Measurements from ENCODE around the gene SLC16A14. TPM values are rescaled to one million over a fixed set of nuclear protein-coding genes. Genes with fewer than 3 reads are reported as not detected.
"Not testable (repeated sequence)": the region's sequence is repeated elsewhere in the genome, so short reads cannot be mapped to it uniquely, and the experiment has no call there.

Gene SLC16A14, protein sequence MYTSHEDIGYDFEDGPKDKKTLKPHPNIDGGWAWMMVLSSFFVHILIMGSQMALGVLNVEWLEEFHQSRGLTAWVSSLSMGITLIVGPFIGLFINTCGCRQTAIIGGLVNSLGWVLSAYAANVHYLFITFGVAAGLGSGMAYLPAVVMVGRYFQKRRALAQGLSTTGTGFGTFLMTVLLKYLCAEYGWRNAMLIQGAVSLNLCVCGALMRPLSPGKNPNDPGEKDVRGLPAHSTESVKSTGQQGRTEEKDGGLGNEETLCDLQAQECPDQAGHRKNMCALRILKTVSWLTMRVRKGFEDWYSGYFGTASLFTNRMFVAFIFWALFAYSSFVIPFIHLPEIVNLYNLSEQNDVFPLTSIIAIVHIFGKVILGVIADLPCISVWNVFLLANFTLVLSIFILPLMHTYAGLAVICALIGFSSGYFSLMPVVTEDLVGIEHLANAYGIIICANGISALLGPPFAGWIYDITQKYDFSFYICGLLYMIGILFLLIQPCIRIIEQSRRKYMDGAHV
- total RNA-seq = under 1 TPM; 0.61 to 0.63 TPM

DNA sequence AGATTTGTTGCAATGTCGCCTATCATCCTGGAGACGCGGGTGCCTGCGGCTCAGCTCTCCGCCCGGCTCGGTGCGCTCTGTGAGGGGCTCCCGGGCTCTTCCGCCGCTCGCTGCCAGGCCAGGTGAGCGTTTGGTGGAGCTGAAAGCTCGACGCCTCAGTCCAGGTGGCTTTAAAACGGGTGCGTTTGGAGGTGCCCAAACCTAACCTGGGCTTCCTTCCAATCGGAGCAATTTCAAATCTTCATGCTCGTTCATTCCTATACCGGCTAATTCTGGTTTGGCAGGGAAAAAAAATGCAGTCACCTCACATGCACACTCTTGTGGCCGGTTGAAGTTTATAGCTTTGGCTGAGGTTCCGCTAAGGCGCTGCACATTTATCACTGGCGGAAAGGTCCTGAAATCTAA lies at the start of gene SLC16A14:
SLC16A14 (minus strand) TSS at position 274 of the 405 bp plus-strand sequence. CDS start 9,572 bp downstream, outside the sequence.
- H3K27ac Mint-ChIP-seq = peak within 1 kb of the TSS; percentile 72
- H3K9me3 Mint-ChIP-seq (ENCODE audit: insufficient read depth) = no peaks in the 10 kb centered on the region
- DNase-seq (peak; percentile 53), ATAC-seq (peak; percentile 36)
- peak within 1 kb of the TSS; percentile 66 for H3K4me3 Mint-ChIP-seq
- H3K36me3 Mint-ChIP-seq (ENCODE audit: low read depth) = no peaks in the 10 kb centered on the region
- CTCF ChIA-PET = interaction anchor here (0.6 to 6.7 kb wide), 13 partner anchors 9 to 520 kb away, joined by 3 to 76 read pairs (median 6); no protein-coding TSS in a partner anchor
- POLR2A ChIA-PET = interaction anchor here (0.6 kb wide), 1 partner anchor 151 kb away, joined by 3 read pairs; the partner anchor contains the start of gene SP110
- peaks cover 21% of the 10 kb centered on the region for H3K4me1 Mint-ChIP-seq (ENCODE audit: low read depth)
- peaks cover 25% of the 10 kb centered on the region for H3K27me3 Mint-ChIP-seq (ENCODE audit: low read depth)

DNA sequence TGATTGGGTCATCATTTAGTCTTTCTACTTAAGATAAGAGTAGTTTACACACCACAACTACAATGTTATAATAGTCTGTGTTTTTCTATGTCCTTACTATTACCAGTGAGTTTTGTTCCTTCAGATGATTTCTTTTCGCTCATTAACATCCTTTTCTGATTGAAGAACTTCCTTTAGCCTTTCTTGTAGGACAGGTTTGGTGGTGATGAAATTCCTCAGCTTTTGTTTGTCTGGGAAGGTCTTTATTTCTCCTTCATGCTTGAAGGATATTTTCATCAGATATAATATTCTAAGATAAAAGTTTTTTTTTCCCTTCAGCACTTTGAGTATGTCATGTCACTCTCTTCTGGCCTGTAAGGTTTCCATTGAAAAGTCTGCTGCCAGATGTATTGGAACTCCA lies 38.0 kb upstream of the SLC16A14 start:
- peaks cover 19% of the 10 kb centered on the region for H3K27me3 Mint-ChIP-seq (ENCODE audit: low read depth)
- ATAC-seq (no peak), DNase-seq (no peak)
- H3K4me1 Mint-ChIP-seq (ENCODE audit: low read depth) = no peaks in the 10 kb centered on the region
- H3K36me3 Mint-ChIP-seq (ENCODE audit: low read depth) = peaks cover 2% of the 10 kb centered on the region
- peaks cover 23% of the 10 kb centered on the region for H3K9me3 Mint-ChIP-seq (ENCODE audit: insufficient read depth)
- CTCF ChIA-PET = interaction anchor here (1.3 kb wide), 1 partner anchor 40 kb away, joined by 3 read pairs; no protein-coding TSS in a partner anchor
- H3K27ac Mint-ChIP-seq = no peak overlapping the region
- POLR2A ChIA-PET = no interaction called here
- H3K4me3 Mint-ChIP-seq = no peak overlapping the region

DNA sequence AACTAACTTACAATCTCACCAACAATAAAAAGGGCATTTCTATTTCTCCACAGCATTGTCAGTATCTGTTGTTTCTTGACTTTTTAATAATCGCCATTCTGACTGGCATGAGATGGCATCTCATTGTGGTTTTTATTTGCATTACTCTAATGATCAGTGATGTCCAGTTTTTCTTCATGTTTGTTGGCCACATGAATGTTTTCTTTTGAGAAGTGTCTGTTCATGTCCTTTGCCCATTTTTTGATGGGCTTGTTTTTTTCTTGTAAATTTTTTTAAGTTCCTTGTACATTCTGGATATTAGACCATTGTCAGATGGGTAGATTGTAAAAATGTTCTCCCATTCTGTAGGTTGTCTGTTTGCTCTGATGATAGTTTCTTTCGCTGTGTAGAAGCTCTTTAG lies 33.2 kb upstream of the SLC16A14 start:
- ATAC-seq; CTCF ChIA-PET; DNase-seq; H3K4me3 Mint-ChIP-seq; POLR2A ChIA-PET; H3K36me3 Mint-ChIP-seq (ENCODE audit: low read depth); H3K27ac Mint-ChIP-seq; H3K4me1 Mint-ChIP-seq (ENCODE audit: low read depth): not testable (repeated sequence)
- Mint-ChIP-seq H3K27me3 (ENCODE audit: low read depth) (peaks cover 31% of the 10 kb centered on the region), H3K9me3 (ENCODE audit: insufficient read depth) (peaks cover 19% of the 10 kb centered on the region)

DNA sequence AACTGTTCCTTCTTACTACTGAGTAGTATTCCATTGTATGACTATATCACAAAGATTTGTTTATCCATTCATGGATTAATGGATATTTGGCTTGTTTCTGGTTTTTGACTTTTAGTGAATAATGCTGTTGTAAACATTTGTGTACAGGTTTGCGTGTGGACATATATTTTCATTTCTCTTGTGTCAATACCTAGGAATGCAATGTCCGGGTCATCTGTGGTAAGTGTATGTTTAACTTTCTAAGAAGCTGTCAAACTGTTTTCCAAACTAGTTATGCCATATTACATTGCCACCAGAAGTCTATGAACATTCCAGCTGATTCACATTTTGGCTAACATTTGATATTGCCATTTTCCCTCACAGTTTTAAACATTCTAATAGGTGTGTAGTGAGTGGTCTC lies 29.1 kb upstream of the SLC16A14 start:
- no peaks in the 10 kb centered on the region for H3K36me3 Mint-ChIP-seq (ENCODE audit: low read depth)
- no peaks in the 10 kb centered on the region for H3K4me1 Mint-ChIP-seq (ENCODE audit: low read depth)
- CTCF ChIA-PET = no interaction called here
- no peak overlapping the region for H3K4me3 Mint-ChIP-seq
- no peak overlapping the region for H3K27ac Mint-ChIP-seq
- ATAC-seq (no peak), DNase-seq (no peak)
- H3K27me3 Mint-ChIP-seq (ENCODE audit: low read depth) = peaks cover 41% of the 10 kb centered on the region
- H3K9me3 Mint-ChIP-seq (ENCODE audit: insufficient read depth) = peaks cover 12% of the 10 kb centered on the region
- POLR2A ChIA-PET = no interaction called here

DNA sequence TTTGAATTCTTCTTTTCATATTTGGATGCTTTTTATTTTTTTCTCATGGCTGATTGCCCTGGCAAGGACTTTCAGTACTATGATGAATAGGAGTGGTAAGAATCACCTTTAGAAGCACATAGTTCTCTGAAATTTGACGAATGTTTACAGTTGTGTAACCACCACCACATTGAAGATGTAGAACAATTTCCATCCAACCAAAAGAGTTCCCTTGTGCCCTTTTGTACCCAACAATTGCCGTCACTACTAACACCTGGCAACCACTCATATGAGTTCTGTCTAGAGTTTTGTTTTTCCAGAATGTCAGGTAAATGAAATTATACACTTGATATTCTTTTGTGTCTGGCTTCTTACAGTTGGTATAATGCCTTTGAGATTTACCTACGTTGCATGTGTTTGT lies 28.7 kb upstream of the SLC16A14 start:
- ATAC-seq = no peak
- no peak overlapping the region for H3K4me3 Mint-ChIP-seq
- peaks cover 11% of the 10 kb centered on the region for H3K9me3 Mint-ChIP-seq (ENCODE audit: insufficient read depth)

DNA sequence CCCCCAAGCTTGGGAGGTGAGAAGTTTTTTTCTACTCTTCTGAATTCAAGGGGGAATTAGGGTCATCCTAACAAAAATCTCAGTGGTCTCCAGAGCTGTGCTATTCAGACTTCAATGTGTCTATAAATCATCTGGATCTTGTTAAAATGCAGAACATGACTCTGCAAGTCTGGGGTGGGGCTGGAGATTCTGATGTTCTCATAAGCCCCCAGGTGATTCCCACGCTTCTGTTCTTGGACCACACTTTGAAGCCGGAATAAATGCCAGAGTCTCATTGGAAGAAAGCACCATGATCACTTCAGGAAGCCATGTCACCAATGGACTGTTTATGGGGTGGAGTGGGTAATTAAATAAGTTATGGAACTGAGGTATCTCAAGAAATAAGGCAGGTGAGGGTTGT lies 22.2 kb upstream of the SLC16A14 start:
- Mint-ChIP-seq H3K9me3 (ENCODE audit: insufficient read depth) (peaks cover 4% of the 10 kb centered on the region), H3K36me3 (ENCODE audit: low read depth) (no peaks in the 10 kb centered on the region), H3K27me3 (ENCODE audit: low read depth) (peaks cover 35% of the 10 kb centered on the region), H3K4me3 (no peak overlapping the region), H3K27ac (no peak overlapping the region), H3K4me1 (ENCODE audit: low read depth) (no peaks in the 10 kb centered on the region)
- no peak for DNase-seq
- ChIA-PET POLR2A (no interaction called here), CTCF (no interaction called here)
- ATAC-seq = no peak

More for the DNA sequence above, 28.7 kb upstream of the SLC16A14 start:
- DNase-seq = no peak
- CTCF ChIA-PET = no interaction called here
- Mint-ChIP-seq H3K36me3 (ENCODE audit: low read depth) (no peaks in the 10 kb centered on the region), H3K27me3 (ENCODE audit: low read depth) (peaks cover 43% of the 10 kb centered on the region), H3K27ac (no peak overlapping the region), H3K4me1 (ENCODE audit: low read depth) (no peaks in the 10 kb centered on the region)
- POLR2A ChIA-PET = no interaction called here

DNA sequence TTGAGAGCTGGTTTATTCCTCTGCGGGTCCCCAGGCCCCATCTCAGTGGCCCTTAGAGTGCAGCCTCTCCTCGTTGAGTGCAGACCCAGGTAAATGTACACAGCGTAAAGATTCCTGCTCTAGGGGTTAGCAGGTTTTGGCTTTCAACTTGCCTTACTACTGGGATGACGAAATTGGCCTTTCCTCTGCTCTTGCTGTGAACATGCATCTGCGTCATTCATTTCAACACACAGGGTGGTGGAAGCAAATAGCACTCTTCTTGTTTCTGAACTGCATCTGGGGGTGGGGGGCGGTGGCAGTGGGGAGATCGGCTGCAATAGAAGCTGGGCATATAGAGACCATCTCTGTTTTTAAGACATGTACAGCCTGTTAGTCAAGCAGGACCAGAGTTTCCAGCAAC lies 16.5 kb upstream of the SLC16A14 start:
- no peak for DNase-seq
- H3K27ac Mint-ChIP-seq = no peak overlapping the region
- H3K4me3 Mint-ChIP-seq = no peak overlapping the region
- no peaks in the 10 kb centered on the region for H3K4me1 Mint-ChIP-seq (ENCODE audit: low read depth)
- CTCF ChIA-PET = interaction anchor here (0.5 to 2.5 kb wide), 4 partner anchors 18 to 304 kb away, joined by 3 to 7 read pairs (median 5); no protein-coding TSS in a partner anchor
- H3K36me3 Mint-ChIP-seq (ENCODE audit: low read depth) = no peaks in the 10 kb centered on the region
- ATAC-seq = no peak
- H3K27me3 Mint-ChIP-seq (ENCODE audit: low read depth) = peaks cover 4% of the 10 kb centered on the region
- H3K9me3 Mint-ChIP-seq (ENCODE audit: insufficient read depth) = no peaks in the 10 kb centered on the region
- POLR2A ChIA-PET = no interaction called here

DNA sequence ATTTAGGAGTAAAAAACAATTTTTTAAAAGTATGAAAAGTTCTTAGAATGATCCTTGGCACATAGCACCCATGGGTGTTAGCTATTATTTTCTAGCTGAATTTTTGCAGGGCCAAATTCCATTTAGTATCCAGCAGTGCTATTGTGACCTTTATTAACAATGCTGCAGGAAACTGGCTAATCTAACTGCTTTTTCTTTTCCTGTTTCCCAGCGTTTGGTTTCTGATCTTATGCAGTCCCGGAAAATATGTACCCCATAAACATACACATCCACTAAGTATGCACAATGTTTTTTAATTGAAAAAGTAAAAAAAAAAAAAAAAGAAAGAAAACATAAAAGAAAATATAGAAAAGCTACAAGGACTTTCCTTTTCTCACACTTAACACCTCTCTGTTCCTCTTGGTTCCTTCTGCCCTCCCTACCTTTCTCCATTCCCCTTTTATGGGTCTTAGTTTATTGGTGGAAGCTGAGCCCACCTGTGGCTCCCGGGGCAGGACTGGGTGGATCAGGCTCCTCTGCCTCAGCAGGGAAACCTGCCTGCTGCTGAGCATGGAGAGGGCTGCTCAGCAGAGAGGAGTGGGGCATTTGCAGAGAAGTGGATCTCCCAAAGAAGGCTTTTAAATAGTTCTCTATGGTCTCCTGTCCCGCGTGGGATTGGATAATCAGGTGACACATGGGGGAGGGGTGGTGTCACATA lies 9.3 kb upstream of the SLC16A14 start:
- Mint-ChIP-seq H3K27ac (no peak overlapping the region), H3K9me3 (ENCODE audit: insufficient read depth) (no peaks in the 10 kb centered on the region), H3K36me3 (ENCODE audit: low read depth) (no peaks in the 10 kb centered on the region), H3K27me3 (ENCODE audit: low read depth) (peaks cover 4% of the 10 kb centered on the region), H3K4me1 (ENCODE audit: low read depth) (no peaks in the 10 kb centered on the region), H3K4me3 (no peak overlapping the region)
- DNase-seq (no peak), ATAC-seq (no peak)
- ChIA-PET CTCF (interaction anchor here (3.2 kb wide), 1 partner anchor 11 kb away, joined by 21 read pairs; the partner anchor contains the start of gene SLC16A14), POLR2A (no interaction called here)

DNA sequence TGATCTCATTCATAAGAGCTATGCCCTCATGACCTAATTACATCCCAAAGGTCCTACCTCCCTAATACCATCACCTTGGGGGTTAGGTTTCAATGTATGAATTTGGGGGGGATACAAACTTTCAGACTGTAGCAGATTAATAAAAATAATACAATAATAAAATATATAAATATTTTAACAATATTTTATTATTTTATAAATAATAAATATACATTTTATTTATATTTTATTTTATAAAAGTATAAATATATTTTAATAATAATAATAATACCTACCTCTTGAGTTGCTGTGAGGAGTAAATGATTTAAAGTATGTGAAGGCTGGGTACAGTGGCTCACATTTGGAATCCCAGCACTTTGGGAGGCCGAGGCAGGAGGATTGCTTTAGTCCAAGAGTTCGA lies 8.1 kb upstream of the SLC16A14 start:
- ChIA-PET CTCF (interaction anchor here (3.2 kb wide), 1 partner anchor 9 kb away, joined by 21 read pairs; the partner anchor contains the start of gene SLC16A14), POLR2A (no interaction called here)
- no peak overlapping the region for H3K27ac Mint-ChIP-seq
- no peaks in the 10 kb centered on the region for H3K4me1 Mint-ChIP-seq (ENCODE audit: low read depth)
- DNase-seq (no peak), ATAC-seq (no peak)
- H3K9me3 Mint-ChIP-seq (ENCODE audit: insufficient read depth) = no peaks in the 10 kb centered on the region
- peaks cover 10% of the 10 kb centered on the region for H3K27me3 Mint-ChIP-seq (ENCODE audit: low read depth)
- no peak overlapping the region for H3K4me3 Mint-ChIP-seq
- H3K36me3 Mint-ChIP-seq (ENCODE audit: low read depth) = no peaks in the 10 kb centered on the region

DNA sequence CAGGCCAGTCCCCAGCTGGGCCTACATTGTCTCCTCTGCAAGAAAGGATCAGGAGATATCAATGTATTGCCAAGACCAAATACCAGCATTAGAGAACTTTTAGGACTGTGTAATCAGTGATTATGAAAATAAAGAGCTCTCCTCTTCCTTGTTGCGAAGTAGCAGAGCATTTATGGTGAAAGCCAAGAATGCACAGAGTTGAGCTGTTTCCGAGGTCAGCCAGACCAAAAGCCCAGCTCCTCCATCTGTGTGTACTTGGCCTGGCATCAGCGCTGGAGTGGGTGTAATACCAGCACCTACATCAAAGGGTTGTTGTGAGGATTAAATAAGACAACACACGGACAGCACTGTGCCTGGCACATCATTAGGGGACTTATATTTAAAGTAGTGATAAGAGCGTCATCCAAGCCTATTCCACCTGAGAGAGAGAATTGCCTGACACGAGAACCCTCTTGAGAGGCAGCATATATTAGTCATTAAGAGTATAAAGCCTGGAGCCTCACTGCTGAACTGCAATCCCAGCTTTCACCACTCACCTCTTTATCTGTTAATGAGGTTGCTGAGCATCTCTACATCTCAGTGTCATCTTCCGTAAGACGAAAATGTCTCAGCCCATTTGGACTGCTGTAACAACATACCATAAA lies 7.4 kb upstream of the SLC16A14 start:
- Mint-ChIP-seq H3K36me3 (ENCODE audit: low read depth) (no peaks in the 10 kb centered on the region), H3K9me3 (ENCODE audit: insufficient read depth) (no peaks in the 10 kb centered on the region), H3K4me3 (no peak overlapping the region), H3K27me3 (ENCODE audit: low read depth) (peaks cover 8% of the 10 kb centered on the region), H3K4me1 (ENCODE audit: low read depth) (no peaks in the 10 kb centered on the region), H3K27ac (no peak overlapping the region)
- DNase-seq (no peak), ATAC-seq (no peak)
- CTCF ChIA-PET = interaction anchor here (0.9 to 3.2 kb wide), 2 partner anchors 9 to 84 kb away, joined by 3 to 21 read pairs; partner anchors contain the start of gene SLC16A14
- POLR2A ChIA-PET = no interaction called here

DNA sequence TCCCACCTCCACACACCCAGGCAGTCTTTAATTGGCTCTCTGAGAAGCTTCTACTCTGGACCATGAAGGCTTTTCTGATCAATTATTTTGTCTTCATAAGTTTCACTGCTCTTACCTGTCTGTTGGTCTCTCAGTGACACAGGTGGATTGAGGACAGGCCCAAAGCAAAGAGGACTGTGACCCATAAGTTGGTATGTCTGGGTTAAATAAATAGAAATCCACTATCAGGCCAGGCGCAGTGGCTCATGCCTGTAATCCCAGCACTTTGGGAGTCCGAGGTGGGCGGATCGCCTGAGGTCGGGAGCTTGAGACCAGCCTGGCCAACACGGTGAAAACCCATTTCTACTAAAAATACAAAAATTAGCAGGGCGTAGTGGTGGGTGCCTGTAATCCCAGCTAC lies 2.7 kb upstream of the SLC16A14 start:
- DNase-seq (no peak), ATAC-seq (no peak)
- Mint-ChIP-seq H3K27me3 (ENCODE audit: low read depth) (peaks cover 20% of the 10 kb centered on the region), H3K9me3 (ENCODE audit: insufficient read depth) (no peaks in the 10 kb centered on the region), H3K4me1 (ENCODE audit: low read depth) (peaks cover 21% of the 10 kb centered on the region), H3K36me3 (ENCODE audit: low read depth) (no peaks in the 10 kb centered on the region), H3K4me3 (no peak overlapping the region), H3K27ac (no peak overlapping the region)
- POLR2A ChIA-PET = no interaction called here
- CTCF ChIA-PET = interaction anchor here (0.6 to 6.7 kb wide), 2 partner anchors 88 to 1807 kb away, joined by 3 to 76 read pairs; no protein-coding TSS in a partner anchor
